ENCODE data around the gene WDFY4.

Gene WDFY4

GRCh38 chr10:48705401-48705938, 20.8 kb downstream of the WDFY4 start:
- no peak for DNase-seq (ENCODE audit: extremely low read depth in 1 of 2, low read depth in 1 of 2)

- no peak for DNase-seq (ENCODE audit: extremely low read depth in 1 of 2, low read depth in 1 of 2)
Observed at GRCh38 chr10:48707472-48707871, 22.8 kb downstream of the WDFY4 start.

- no peak for DNase-seq (ENCODE audit: extremely low read depth in 1 of 2, low read depth in 1 of 2)
Observed at GRCh38 chr10:48708144-48708543, 23.5 kb downstream of the WDFY4 start.

GRCh38 chr10:48710647-48711275, 26.1 kb downstream of the WDFY4 start:
- no peak for DNase-seq (ENCODE audit: extremely low read depth in 1 of 2, low read depth in 1 of 2)

- no peak for DNase-seq (ENCODE audit: extremely low read depth in 1 of 2, low read depth in 1 of 2)
Observed at GRCh38 chr10:48711830-48712229, 27.2 kb downstream of the WDFY4 start.

- DNase-seq (ENCODE audit: extremely low read depth in 1 of 2, low read depth in 1 of 2), result no peak
Observed at GRCh38 chr10:48714088-48714487, 29.4 kb downstream of the WDFY4 start.

GRCh38 chr10:48716416-48716815, 31.7 kb downstream of the WDFY4 start:
- DNase-seq (ENCODE audit: extremely low read depth in 1 of 2, low read depth in 1 of 2), result no peak

- no peak for DNase-seq (ENCODE audit: extremely low read depth in 1 of 2, low read depth in 1 of 2)
Observed at GRCh38 chr10:48720611-48721010, 35.9 kb downstream of the WDFY4 start.

GRCh38 chr10:48722153-48723145, 37.8 kb downstream of the WDFY4 start:
- no peak for DNase-seq (ENCODE audit: extremely low read depth in 1 of 2, low read depth in 1 of 2)

- no peak for DNase-seq (ENCODE audit: extremely low read depth in 1 of 2, low read depth in 1 of 2)
Observed at GRCh38 chr10:48724127-48724526, 39.5 kb downstream of the WDFY4 start.

GRCh38 chr10:48725708-48726107, 41.0 kb downstream of the WDFY4 start:
- DNase-seq (ENCODE audit: extremely low read depth in 1 of 2, low read depth in 1 of 2), result no peak

GRCh38 chr10:48727866-48728265, 43.2 kb downstream of the WDFY4 start:
- no peak for DNase-seq (ENCODE audit: extremely low read depth in 1 of 2, low read depth in 1 of 2)

- DNase-seq (ENCODE audit: extremely low read depth in 1 of 2, low read depth in 1 of 2), result no peak
Observed at GRCh38 chr10:48729222-48729621, 44.5 kb downstream of the WDFY4 start.

GRCh38 chr10:48729941-48730457, 45.3 kb downstream of the WDFY4 start:
- DNase-seq (ENCODE audit: extremely low read depth in 1 of 2, low read depth in 1 of 2), result no peak

GRCh38 chr10:48731141-48731540, 46.5 kb downstream of the WDFY4 start:
- no peak for DNase-seq (ENCODE audit: extremely low read depth in 1 of 2, low read depth in 1 of 2)

- no peak for DNase-seq (ENCODE audit: extremely low read depth in 1 of 2, low read depth in 1 of 2)
Observed at GRCh38 chr10:48731654-48732053, 47.0 kb downstream of the WDFY4 start.

- no peak for DNase-seq (ENCODE audit: extremely low read depth in 1 of 2, low read depth in 1 of 2)
Observed at GRCh38 chr10:48733329-48733728, 48.7 kb downstream of the WDFY4 start.

GRCh38 chr10:48735836-48736390, 51.2 kb downstream of the WDFY4 start:
- no peak for DNase-seq (ENCODE audit: extremely low read depth in 1 of 2, low read depth in 1 of 2)

GRCh38 chr10:48736596-48736995, 51.9 kb downstream of the WDFY4 start:
- DNase-seq (ENCODE audit: extremely low read depth in 1 of 2, low read depth in 1 of 2), result no peak

- DNase-seq (ENCODE audit: extremely low read depth in 1 of 2, low read depth in 1 of 2), result no peak
Observed at GRCh38 chr10:48737886-48738285, 53.2 kb downstream of the WDFY4 start.

GRCh38 chr10:48739170-48739569, 54.5 kb downstream of the WDFY4 start:
- DNase-seq (ENCODE audit: extremely low read depth in 1 of 2, low read depth in 1 of 2), result no peak
